GM12878 (cell line): Measurements from ENCODE around the gene RAB6B. TPM values are rescaled to one million over a fixed set of nuclear protein-coding genes. Genes with fewer than 3 reads are reported as not detected.

Source experiments
- ATAC-seq: fragments of 200-7000 bp; cut with Tn5 transposase; 3 replicates; pipeline ENCODE4 v1.9.1; 2020; ENCODE audit warnings: mild to moderate bottlenecking, moderate library complexity
- BruUV-seq: library from RNA; stranded (reverse); fragments of 400-500 nt; replicated peaks from 2 replicates; lab custom pipeline; 2021; lab: Mats Ljungman, UMichigan
- CTCF ChIA-PET: fragments of 300-600 bp; sonication (Branson Sonifier 250); formaldehyde crosslinking; extraction: SDS; loops from one replicate; lab custom pipeline; 2021; ENCODE audit warnings: inconsistent platforms; lab: Yijun Ruan, JAX
- POLR2A ChIA-PET: fragments of 350-600 bp; formaldehyde crosslinking; extraction: SDS; loops from one replicate; lab custom pipeline; 2021; ENCODE audit warnings: inconsistent platforms; lab: Charles Lee
- RAD21 ChIA-PET: fragments of 300-600 bp; sonication (Branson Sonifier 250); formaldehyde crosslinking; loops from one replicate; lab custom pipeline; 2023; ENCODE audit warnings: antibody characterized with exemption; ENCODE audit not compliant: unreplicated experiment; lab: Charles Lee
- SMC1A ChIA-PET: fragments of 300-600 bp; sonication (Branson Sonifier 250); formaldehyde crosslinking; loops from one replicate; lab custom pipeline; 2023; ENCODE audit not compliant: unreplicated experiment, uncharacterized antibody; lab: Charles Lee
- DNase-seq: peaks from one replicate; pipeline ENCODE4 v3.0.0-alpha.2; 2011; ENCODE audit warnings: low read depth, low spot score
- FAIRE-seq: peaks from 3 replicates; lab custom pipeline; 2011; peaks lifted over from hg19 to GRCh38; lab: Jason Lieb, UNC
- H2AFZ ChIP-seq: 2 replicates; pipeline ENCODE4 v1.6.0; 2011; ENCODE audit warnings: low read depth, low read length, control low read depth; ENCODE audit not compliant: control insufficient read depth
- H3K27ac ChIP-seq: 2 replicates; pipeline ENCODE4 v1.5.1; 2011; ENCODE audit warnings: control low read depth; ENCODE audit not compliant: control insufficient read depth, insufficient read depth
- H3K27me3 ChIP-seq, 2 experiments: replicated peaks in 1 of 2; 2 replicates each; pipeline versions ENCODE4 v1.6.0 to v1.6.1; 2011; ENCODE audit warnings: low read length in 1 of 2; ENCODE audit not compliant: control insufficient read depth in 2 of 2, insufficient read depth in 2 of 2
- H3K36me3 ChIP-seq, 2 experiments: 2 replicates each; pipeline ENCODE4 v1.5.1; 2011; ENCODE audit warnings: low read length in 1 of 2; ENCODE audit not compliant: control insufficient read depth in 2 of 2, insufficient read depth in 2 of 2
- H3K4me1 ChIP-seq: 2 replicates; pipeline ENCODE4 v1.6.1; 2011; ENCODE audit warnings: mild to moderate bottlenecking, low read length, moderate library complexity, mixed read lengths; ENCODE audit not compliant: control insufficient read depth, insufficient read depth
- H3K4me2 ChIP-seq: 2 replicates; pipeline ENCODE4 v1.6.0; 2011; ENCODE audit warnings: control low read depth; ENCODE audit not compliant: control insufficient read depth, insufficient read depth
- H3K4me3 ChIP-seq: fragments of 200-600 bp; sonication (generic); 2 replicates; pipeline ENCODE4 v1.5.1; 2016
- H3K79me2 ChIP-seq: 2 replicates; pipeline ENCODE4 v1.6.0; 2011; ENCODE audit warnings: low read length; ENCODE audit not compliant: control insufficient read depth, insufficient read depth
- H3K9ac ChIP-seq: 2 replicates; pipeline ENCODE4 v1.8.0; 2011; ENCODE audit warnings: low read length, control low read depth, mixed read lengths; ENCODE audit not compliant: control insufficient read depth, insufficient read depth
- H3K9me3 ChIP-seq: replicated peaks from 3 replicates; pipeline ENCODE4 v1.5.1; 2011; ENCODE audit warnings: mild to moderate bottlenecking, low read length; ENCODE audit not compliant: control insufficient read depth, insufficient read depth
- H4K20me1 ChIP-seq: 2 replicates; pipeline ENCODE4 v1.6.0; 2011; ENCODE audit not compliant: control insufficient read depth, insufficient read depth
- BCL11A ChIP-seq: IDR thresholded peaks from 2 replicates; pipeline ENCODE4 v1.6.1; 2011; ENCODE audit warnings: low read depth, low read length
- BHLHE40 ChIP-seq, 2 experiments: fragments of 450-650 bp in 1 of 2; IDR thresholded peaks; 2 replicates each; pipeline ENCODE4 v1.6.1; 2011 to 2017; ENCODE audit warnings: low read depth in 2 of 2, borderline replicate concordance in 1 of 2, improper control_type of control experiment in 1 of 2, low read length in 1 of 2, mild to moderate bottlenecking in 1 of 2
- HDAC2 ChIP-seq: fragments of 200-600 bp; sonication (generic); IDR thresholded peaks from 2 replicates; pipeline ENCODE4 v1.6.1; 2017
- MYB ChIP-seq: fragments of 150-350 bp; IDR thresholded peaks from 2 replicates; pipeline ENCODE4 v1.6.1; 2014; ENCODE audit warnings: mild to moderate bottlenecking, low read depth, low read length, borderline replicate concordance
- MYC ChIP-seq: IDR thresholded peaks from 2 replicates; pipeline ENCODE4 v1.6.1; 2011; ENCODE audit warnings: mild to moderate bottlenecking, low read length, moderate library complexity, inconsistent platforms; ENCODE audit not compliant: insufficient read depth, insufficient replicate concordance, insufficient read length, severe bottlenecking
- STAT1 ChIP-seq: fragments of 450-650 bp; conservative IDR thresholded peaks from 2 replicates; pipeline ENCODE4 v1.6.1; 2014; ENCODE audit warnings: antibody characterized with exemption, mild to moderate bottlenecking
- ZNF384 ChIP-seq: IDR thresholded peaks from 2 replicates; pipeline ENCODE4 v1.6.1; 2012; ENCODE audit warnings: low read depth, mild to moderate bottlenecking, low read length, improper control_type of control experiment, borderline replicate concordance
- WGBS: methylation state at CpG from one replicate; pipeline ENCODE4 v1.1.6; 2016; ENCODE audit warnings: low lambda C conversion rate; ENCODE audit not compliant: insufficient replicate concordance, insufficient coverage; ENCODE audit errors: missing lambda C conversion rate; 5-methylcytosine and 5-hydroxymethylcytosine counted together
- in situ Hi-C: fragments of 300-500 bp; cut with MboI; formaldehyde crosslinking; loops from 9 replicates; pipeline ENCODE4 v1.14.3; 2018; ENCODE audit warnings: mixed read lengths
- intact Hi-C: fragments of 100-400 bp; cut with micrococcal nuclease; formaldehyde crosslinking; loops from one replicate; pipeline ENCODE4 v1.14.2; 2022; ENCODE audit not compliant: unreplicated experiment
- polyA plus RNA-seq, 11 experiments: library from polyadenylated mRNA; depleted of rRNA in 4 of 11; unstranded in 6 of 11; stranded (reverse) in 5 of 11; fragments of >200 nt; fragmentation: Nextera tagmentation in 4 of 11; fragmentation: Illumina TruSeq in 1 of 11; extraction: Ambion mirVana in 4 of 11; extraction: Trizol in 1 of 11; gene quantifications; 1 replicate in 1 of 11; 2 replicates in 10 of 11; pipeline versions ENCODE4 v1.2.1 to v1.2.3, GENCODE V29; 2011 to 2016; ENCODE audit warnings: inconsistent platforms in 2 of 11, missing spikeins in 2 of 11, low read depth in 1 of 11
- total RNA-seq, 4 experiments: library from RNA; depleted of rRNA in 3 of 4; stranded (reverse); fragments of >200 nt in 3 of 4; fragmentation: Illumina TruSeq in 1 of 4; extraction: Trizol in 1 of 4; gene quantifications; 2 replicates each; pipeline versions ENCODE4 v1.2.1 to v1.2.3, GENCODE V29; 2013 to 2021

RAB6B gene
- total and polyA plus RNA-seq, 10 of the 15 experiments (the other 5 are each of a cell fraction or from before 2014, with no cell fraction given), result 0.01 to 0.16 (median 0.04) TPM; not detected in 5

DNA sequence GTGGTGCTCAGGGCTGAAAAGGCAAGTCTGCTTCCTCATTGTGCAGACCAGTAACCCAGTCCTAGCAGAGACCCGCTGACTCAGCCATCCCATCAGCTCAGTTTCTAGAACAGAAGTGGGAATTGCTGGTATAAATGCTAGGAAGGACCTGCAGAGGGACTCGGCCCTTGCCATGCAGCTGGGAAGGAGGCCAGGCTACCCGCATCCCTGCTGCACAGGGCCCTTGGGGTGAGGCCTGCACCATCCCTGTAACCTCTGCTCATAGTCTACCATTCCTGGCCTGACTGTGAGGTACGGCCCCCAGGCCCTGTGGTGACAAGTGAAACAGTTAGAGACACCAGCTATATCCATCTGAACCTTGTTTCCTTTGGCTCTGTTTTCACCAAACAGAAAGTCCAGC is 23.5 kb downstream of the RAB6B start:
- H3K4me3 ChIP-seq, result no peak overlapping the region
- H3K9ac ChIP-seq, result no peak overlapping the region
- no peaks in the 10 kb centered on the region; the same call in 2 of the 3 replicates for H3K9me3 ChIP-seq
- in situ Hi-C loops (no loop called here), intact Hi-C loops (no loop called here)
- no peak for TF ChIP-seq ZNF384
- ChIA-PET POLR2A (no interaction called here), RAD21 (no interaction called here), CTCF (interaction anchor here (0.6 to 1.0 kb wide), 3 partner anchors 54 to 394 kb away, joined by 3 read pairs; no protein-coding TSS in a partner anchor), SMC1A (no interaction called here)
- H2AFZ ChIP-seq, result no peak overlapping the region
- H3K4me2 ChIP-seq, result no peak overlapping the region
- H3K36me3 ChIP-seq, result no peaks in the 10 kb centered on the region
- DNase-seq, result no peak
- H4K20me1 ChIP-seq, result no peaks in the 10 kb centered on the region
- 33% methylated on average over 4 of the region's 4 CpGs for WGBS
- H3K79me2 ChIP-seq, result no peaks in the 10 kb centered on the region
- BruUV-seq, result no TSS peak
- FAIRE-seq, result no peak
- ATAC-seq, result no peak
- no peak overlapping the region for H3K27ac ChIP-seq
- peaks cover 1 to 5% of the 10 kb centered on the region in 2 experiments; a peak in 2 of 4 replicates for H3K27me3 ChIP-seq
- H3K4me1 ChIP-seq, result no peaks in the 10 kb centered on the region

- WGBS, result 20% methylated on average over 9 of the region's 10 CpGs
These were observed 24.2 kb downstream of the RAB6B start for GRCh38 chr3:133871368-133872090.

More at GRCh38 chr3:133871368-133872090, 24.2 kb downstream of the RAB6B start:
- no peak overlapping the region for H3K4me2 ChIP-seq
- intact Hi-C loops, result no loop called here
- TF ChIP-seq MYC (no peak), BCL11A (no peak), MYB (no peak), HDAC2 (no peak), BHLHE40 (IDR thresholded peaks at IDR 0.05; ENCODE audit: borderline replicate concordance in 1 of 2, low read depth in 2 of 2, low read length in 1 of 2) (no peak), STAT1 (no peak)
- TF ChIP-seq, all 136 proteins: peak for 0
- H3K36me3 ChIP-seq, result no peaks in the 10 kb centered on the region
- no peaks in the 10 kb centered on the region for H4K20me1 ChIP-seq
- ATAC-seq (no peak), FAIRE-seq (no peak), DNase-seq (no peak)
- ChIA-PET SMC1A (interaction anchor here (0.6 kb wide), 1 partner anchor 8 kb away, joined by 3 read pairs; no protein-coding TSS in a partner anchor), POLR2A (no interaction called here), RAD21 (no interaction called here), CTCF (interaction anchor here (0.8 to 1.0 kb wide), 2 partner anchors 53 to 57 kb away, joined by 3 read pairs; no protein-coding TSS in a partner anchor)
- in situ Hi-C loops, result no loop called here
- no peaks in the 10 kb centered on the region for H3K79me2 ChIP-seq
- peaks cover 1 to 5% of the 10 kb centered on the region in 2 experiments; a peak in 2 of 4 replicates for H3K27me3 ChIP-seq
- H3K4me1 ChIP-seq, result no peaks in the 10 kb centered on the region
- no peaks in the 10 kb centered on the region for H3K9me3 ChIP-seq
- no peak overlapping the region for H3K9ac ChIP-seq
- BruUV-seq, result no TSS peak
- H3K4me3 ChIP-seq, result no peak overlapping the region
- H3K27ac ChIP-seq, result no peak overlapping the region
- no peak overlapping the region for H2AFZ ChIP-seq
